Right lobe of liver (tissue), 6 donors: Measurements from ENCODE around the gene CDKN1A. TPM values are rescaled to one million over a fixed set of nuclear protein-coding genes. Genes with fewer than 3 reads are reported as not detected.

Experiments
- ATAC-seq, 4 donors: fragments of 200-7000 bp; cut with Tn5 transposase; one replicate each; pipeline ENCODE4 v1.9.1; 2020; ENCODE audit warnings: mild to moderate bottlenecking in 4 of 4, moderate library complexity in 4 of 4
- DNase-seq, 3 donors: peaks; one replicate each; pipeline ENCODE4 v3.0.0-alpha.2; 2020
- H3K27ac ChIP-seq, 3 donors: fragments of 200-600 bp; one replicate each; pipeline ENCODE4 v1.8.0; 2022
- H3K27me3 ChIP-seq, 2 donors: fragments of 200-600 bp; one replicate each; pipeline ENCODE4 v1.8.0; 2022
- H3K36me3 ChIP-seq, 4 donors: fragments of 200-600 bp; sonication (generic) in 1 of 4; one replicate each; pipeline versions ENCODE4 v1.5.1 to v1.8.0; 2017 to 2022; ENCODE audit warnings: control low read depth in 1 of 4
- H3K4me1 ChIP-seq, 4 donors: fragments of 200-600 bp; sonication (generic) in 1 of 4; one replicate each; pipeline versions ENCODE4 v1.5.1 to v1.8.0; 2017 to 2022; ENCODE audit warnings: control low read depth in 1 of 4
- H3K4me3 ChIP-seq, 3 donors: fragments of 200-600 bp; one replicate each; pipeline ENCODE4 v1.8.0; 2022
- H3K9me3 ChIP-seq, 4 donors: fragments of 200-600 bp; sonication (generic) in 1 of 4; one replicate each; pipeline versions ENCODE4 v1.5.1 to v1.8.0; 2017 to 2022; ENCODE audit warnings: control low read depth in 1 of 4
- CTCF ChIP-seq, 4 donors: fragments of 200-600 bp in 3 of 4; fragments of 450-650 bp in 1 of 4; IDR thresholded peaks; one replicate each; pipeline versions ENCODE4 v1.5.1 to v1.8.0; 2016 to 2022; ENCODE audit warnings: antibody characterized with exemption in 4 of 4, mild to moderate bottlenecking in 2 of 4
- POLR2A ChIP-seq: fragments of 450-650 bp; IDR thresholded peaks from one replicate; pipeline ENCODE4 v1.6.1; 2017; ENCODE audit warnings: antibody characterized with exemption, mild to moderate bottlenecking
- WGBS: methylation state at CpG from one replicate; pipeline ENCODE4 v1.1.6; 2018; ENCODE audit warnings: low coverage, low lambda C conversion rate; ENCODE audit not compliant: insufficient coverage; ENCODE audit errors: missing lambda C conversion rate; 5-methylcytosine and 5-hydroxymethylcytosine counted together
- intact Hi-C, 2 donors: fragments of 100-400 bp; cut with DNase I; formaldehyde crosslinking; loops; one replicate each; pipeline versions ENCODE4 v1.11.2 to v1.14.1; 2022
- total RNA-seq, 6 experiments: library from RNA; depleted of rRNA in 2 of 6; stranded (reverse); fragments of >200 nt in 2 of 6; fragmentation: NEBNext Ultra II Directional in 3 of 6; extraction: Animal tissue kit (Norgen Biotek cat#: 25700) in 3 of 6; gene quantifications; one replicate each; pipeline versions ENCODE4 v1.1.0 to v1.2.4, GENCODE V29; 2016 to 2023
- donor health status: DM: no; HTN: yes; CAD: no.
- donor health status: DM: no; HTN: no; CAD: no.
- donor health status: DM: no; HTN: no; CAD: no.
- donor health status: DM: no; HTN: yes; CAD: no.
- donor health status: DM: no; HTN: yes; CAD: no.

The CDKN1A gene
- total RNA-seq, 6 experiments from 2014 or later = 20.0 to 124 (median 58.6) TPM

DNA sequence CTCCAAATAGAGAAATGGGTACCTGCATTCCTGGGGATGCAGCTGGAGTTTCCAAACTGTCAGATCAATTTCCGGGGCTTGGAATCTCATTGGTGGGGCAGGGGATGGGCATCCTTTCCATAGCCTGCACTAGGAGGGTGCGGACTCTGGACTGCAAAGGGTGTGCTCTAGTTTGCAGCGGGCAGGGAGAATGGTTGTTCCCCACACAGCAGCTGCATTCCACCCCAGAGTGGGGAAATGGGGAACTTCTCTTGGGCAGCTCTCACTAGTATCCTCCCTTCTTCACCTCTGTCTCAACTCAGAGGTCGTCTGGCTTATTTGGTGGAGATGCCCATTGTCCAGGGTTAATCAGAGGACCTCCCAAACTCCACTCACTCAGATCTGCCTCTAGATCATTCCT lies 34.5 kb upstream of the CDKN1A start:
- H3K4me1 ChIP-seq = peaks cover 0 to 39% (median 20%) of the 10 kb centered on the region in 4 donors
- no peaks in the 10 kb centered on the region for H3K9me3 ChIP-seq
- DNase-seq (no peak), ATAC-seq (no peak)
- H3K4me3 ChIP-seq = no peak overlapping the region
- peak overlapping the region in 2 of 3 donors; percentile 83 to 93 for H3K27ac ChIP-seq
- 80% methylated on average over 1 of the region's 4 CpGs for WGBS
- TF ChIP-seq POLR2A = no peak
- TF ChIP-seq CTCF (IDR thresholded peaks at IDR 0.05) = no peak
- no peaks in the 10 kb centered on the region for H3K36me3 ChIP-seq
- H3K27me3 ChIP-seq = no peaks in the 10 kb centered on the region
- intact Hi-C loops = no loop called here

DNA sequence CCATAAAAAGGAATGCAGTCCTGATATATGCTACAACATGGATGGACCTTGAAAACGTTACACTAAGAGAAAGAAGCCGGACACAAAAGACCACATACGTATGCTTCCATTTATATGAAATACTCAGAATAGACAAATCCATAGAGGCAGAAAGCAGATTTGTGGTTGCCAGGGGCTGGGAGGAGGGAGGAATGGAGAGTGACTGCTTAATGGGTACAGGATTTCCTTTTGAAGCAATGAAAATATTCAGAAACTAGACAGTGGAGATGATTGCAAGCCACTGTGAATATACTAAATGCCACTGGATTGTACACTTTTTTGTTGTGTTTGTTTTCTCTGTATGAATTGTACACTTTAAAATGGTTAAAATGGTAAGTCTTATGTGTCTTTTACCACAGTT lies 29.4 kb upstream of the CDKN1A start:
- Histone ChIP-seq H3K36me3 (no peaks in the 10 kb centered on the region), H3K9me3 (no peaks in the 10 kb centered on the region), H3K27me3 (no peaks in the 10 kb centered on the region), H3K4me1 (peaks cover 0 to 8% (median under 1%) of the 10 kb centered on the region in 4 donors), H3K27ac (no peak overlapping the region), H3K4me3 (no peak overlapping the region)
- WGBS = 75% methylated on average over 3 of the region's 3 CpGs
- intact Hi-C loops = no loop called here
- TF ChIP-seq CTCF (IDR thresholded peaks at IDR 0.05) (no peak), POLR2A (no peak)
- DNase-seq (no peak), ATAC-seq (no peak)

- TF ChIP-seq POLR2A = no peak
- TF ChIP-seq CTCF (IDR thresholded peaks at IDR 0.05) = no peak
- Histone ChIP-seq H3K27me3 (no peaks in the 10 kb centered on the region), H3K4me3 (no peak overlapping the region), H3K4me1 (peaks cover 0 to 4% (median 0%) of the 10 kb centered on the region in 4 donors), H3K36me3 (no peaks in the 10 kb centered on the region), H3K9me3 (no peaks in the 10 kb centered on the region), H3K27ac (no peak overlapping the region)
- ATAC-seq (peak in 1 of 4 donors; percentile 22), DNase-seq (no peak)
- intact Hi-C loops = no loop called here
- 52% methylated on average over 9 of the region's 13 CpGs for WGBS
Observed at GRCh38 chr6:36649701-36650484, 28.6 kb upstream of the CDKN1A start.

DNA sequence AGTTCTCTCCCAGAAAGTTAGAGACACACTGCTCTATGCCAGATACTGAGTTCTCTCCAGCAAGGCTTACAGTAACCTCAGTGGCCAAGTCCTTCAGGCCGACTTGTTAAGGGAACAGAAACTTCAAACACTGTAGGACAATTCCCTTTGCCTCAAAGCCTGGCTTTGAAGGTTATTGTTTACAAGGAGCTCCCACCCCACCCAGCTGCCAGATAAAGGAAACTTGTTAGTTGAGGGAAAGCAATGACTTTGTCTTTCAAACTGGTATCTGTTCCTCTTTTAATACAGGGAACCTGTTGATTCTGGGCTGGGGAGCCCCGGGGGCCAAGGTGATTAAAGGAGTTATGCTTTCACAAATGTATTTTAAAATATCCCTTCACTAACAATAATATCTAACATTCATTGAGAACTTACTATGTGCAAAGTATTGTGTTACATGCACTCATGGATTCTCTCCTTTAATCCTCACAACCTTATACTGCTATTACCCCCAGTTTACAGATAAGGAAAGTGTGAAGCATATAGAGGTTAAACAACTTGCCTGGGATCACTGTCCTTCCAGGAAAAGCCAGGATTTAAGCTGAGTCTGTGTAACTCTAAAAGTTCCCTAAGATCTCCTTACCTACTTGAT lies 27.6 kb upstream of the CDKN1A start:
- Histone ChIP-seq H3K27me3 (no peaks in the 10 kb centered on the region), H3K27ac (no peak overlapping the region), H3K4me1 (peaks cover 0 to 4% (median 0%) of the 10 kb centered on the region in 4 donors), H3K4me3 (no peak overlapping the region), H3K36me3 (no peaks in the 10 kb centered on the region), H3K9me3 (no peaks in the 10 kb centered on the region)
- peak in 2 of 4 donors; percentile 30 to 40 for ATAC-seq
- no peak for TF ChIP-seq POLR2A
- TF ChIP-seq CTCF (IDR thresholded peaks at IDR 0.05) = no peak
- intact Hi-C loops = no loop called here
- WGBS = 48% methylated on average over 2 of the region's 2 CpGs
- no peak for DNase-seq
